Measurements from ENCODE around the gene ATP6V1B1. TPM values are rescaled to one million over a fixed set of nuclear protein-coding genes. Genes with fewer than 3 reads are reported as not detected.

The ATP6V1B1 gene
- total and polyA plus RNA-seq, 2 donors (not counting 1 experiment from before 2014, with no cell fraction given): 1.0 to 2.1 TPM

GRCh38 chr2:70939001-70939838 is 3.5 kb downstream of the ATP6V1B1 start:
- Histone ChIP-seq H3K27ac (ENCODE audit: insufficient read depth, low read length) (no peak overlapping the region), H3K36me3 (ENCODE audit: control insufficient read depth, insufficient read depth, low read length) (no peaks in the 10 kb centered on the region), H3K4me3 (replicated peaks in 1 of 4; ENCODE audit: control extremely low read depth in 1 of 4, insufficient read depth in 1 of 4, low read depth in 3 of 4, low read length in 4 of 4) (no peak overlapping the region), H3K9me3 (ENCODE audit: control insufficient read depth, insufficient read depth, low read depth, low read length) (no peaks in the 10 kb centered on the region), H3K27me3 (ENCODE audit: control insufficient read depth, insufficient read depth, low read length) (no peaks in the 10 kb centered on the region), H3K9ac (ENCODE audit: insufficient read depth, low read length) (no peak overlapping the region), H2AFZ (ENCODE audit: low read length) (no peak overlapping the region), H3K4me1 (ENCODE audit: control insufficient read depth, extremely low read depth, insufficient read depth, low read length) (no peaks in the 10 kb centered on the region), H4K20me1 (ENCODE audit: control insufficient read depth, extremely low read depth, insufficient read depth, low read length) (no peaks in the 10 kb centered on the region), H3K4me2 (ENCODE audit: extremely low read depth, insufficient read depth, low read length) (no peak overlapping the region), H3K79me2 (ENCODE audit: control insufficient read depth, insufficient read depth, low read length) (no peaks in the 10 kb centered on the region)
- no peak for DNase-seq (ENCODE audit: low read depth in 2 of 2)
- TF ChIP-seq EZH2 (IDR thresholded peaks at IDR 0.05; ENCODE audit: low read length, missing control alignments) (no peak), CTCF (conservative IDR thresholded peaks at IDR 0.05 in 1 of 2, IDR thresholded peaks at IDR 0.05 in 1 of 2; ENCODE audit: low read depth in 1 of 2, low read length in 2 of 2) (no peak)

- TF ChIP-seq CTCF (conservative IDR thresholded peaks at IDR 0.05 in 1 of 2, IDR thresholded peaks at IDR 0.05 in 1 of 2; ENCODE audit: low read depth in 1 of 2, low read length in 2 of 2) (no peak), EZH2 (IDR thresholded peaks at IDR 0.05; ENCODE audit: low read length, missing control alignments) (no peak)
- no peak for DNase-seq (ENCODE audit: low read depth in 2 of 2)
- Histone ChIP-seq H3K27ac (ENCODE audit: insufficient read depth, low read length) (no peak overlapping the region), H2AFZ (ENCODE audit: low read length) (no peak overlapping the region), H3K4me3 (replicated peaks in 1 of 4; ENCODE audit: control extremely low read depth in 1 of 4, insufficient read depth in 1 of 4, low read depth in 3 of 4, low read length in 4 of 4) (no peak overlapping the region), H3K4me1 (ENCODE audit: control insufficient read depth, extremely low read depth, insufficient read depth, low read length) (no peaks in the 10 kb centered on the region), H3K4me2 (ENCODE audit: extremely low read depth, insufficient read depth, low read length) (no peak overlapping the region), H3K9me3 (ENCODE audit: control insufficient read depth, insufficient read depth, low read depth, low read length) (no peaks in the 10 kb centered on the region), H3K36me3 (ENCODE audit: control insufficient read depth, insufficient read depth, low read length) (no peaks in the 10 kb centered on the region), H3K79me2 (ENCODE audit: control insufficient read depth, insufficient read depth, low read length) (no peaks in the 10 kb centered on the region), H3K9ac (ENCODE audit: insufficient read depth, low read length) (no peak overlapping the region), H3K27me3 (ENCODE audit: control insufficient read depth, insufficient read depth, low read length) (no peaks in the 10 kb centered on the region), H4K20me1 (ENCODE audit: control insufficient read depth, extremely low read depth, insufficient read depth, low read length) (no peaks in the 10 kb centered on the region)
Observed at GRCh38 chr2:70939839-70940580, 4.3 kb downstream of the ATP6V1B1 start.

- no peak for TF ChIP-seq EZH2 (IDR thresholded peaks at IDR 0.05; ENCODE audit: low read length, missing control alignments)
- no peak for TF ChIP-seq CTCF (conservative IDR thresholded peaks at IDR 0.05 in 1 of 2, IDR thresholded peaks at IDR 0.05 in 1 of 2; ENCODE audit: low read depth in 1 of 2, low read length in 2 of 2)
- H4K20me1 ChIP-seq (ENCODE audit: control insufficient read depth, extremely low read depth, insufficient read depth, low read length): no peaks in the 10 kb centered on the region
- H3K4me2 ChIP-seq (ENCODE audit: extremely low read depth, insufficient read depth, low read length): no peak overlapping the region
- no peak overlapping the region for H3K27ac ChIP-seq (ENCODE audit: insufficient read depth, low read length)
- no peak overlapping the region for H3K4me3 ChIP-seq (replicated peaks in 1 of 4; ENCODE audit: control extremely low read depth in 1 of 4, insufficient read depth in 1 of 4, low read depth in 3 of 4, low read length in 4 of 4)
- no peak overlapping the region for H2AFZ ChIP-seq (ENCODE audit: low read length)
- no peaks in the 10 kb centered on the region for H3K79me2 ChIP-seq (ENCODE audit: control insufficient read depth, insufficient read depth, low read length)
- H3K9me3 ChIP-seq (ENCODE audit: control insufficient read depth, insufficient read depth, low read depth, low read length): no peaks in the 10 kb centered on the region
- no peak overlapping the region for H3K9ac ChIP-seq (ENCODE audit: insufficient read depth, low read length)
- H3K27me3 ChIP-seq (ENCODE audit: control insufficient read depth, insufficient read depth, low read length): no peaks in the 10 kb centered on the region
- H3K36me3 ChIP-seq (ENCODE audit: control insufficient read depth, insufficient read depth, low read length): no peaks in the 10 kb centered on the region
- peaks cover 2% of the 10 kb centered on the region for H3K4me1 ChIP-seq (ENCODE audit: control insufficient read depth, extremely low read depth, insufficient read depth, low read length)
- no peak for DNase-seq (ENCODE audit: low read depth in 2 of 2)
Observed at GRCh38 chr2:70941186-70941585, 5.5 kb downstream of the ATP6V1B1 start.

All from fibroblast of lung (primary cell).